SKM-1 (cell line): ENCODE results near the gene SDR39U1.

ENCODE experiments used
- DNase-seq: peaks from one replicate; lab custom pipeline; 2025; ENCODE audit not compliant: unreplicated experiment; lab: John Stamatoyannopoulos, UW

SDR39U1 gene

GRCh38 chr14:24392325-24393091 lies 50.1 kb downstream of the SDR39U1 start:
- no peak for DNase-seq

- DNase-seq = no peak
Observed at GRCh38 chr14:24390701-24391468, 51.7 kb downstream of the SDR39U1 start.
